Stimulated activated naive CD4-positive, alpha-beta T cell treated with Interleukin-2 at 50 U/mL for 16 hours (primary cell): ENCODE measurements around the gene CPED1.
"Not testable (repeated sequence)": the region's sequence is repeated elsewhere in the genome, so short reads cannot be mapped to it uniquely, and the experiment has no call there.

Source experiments
- DNase-seq: peaks from one replicate; lab custom pipeline; 2025; lab: John Stamatoyannopoulos, UW

Gene CPED1

GRCh38 chr7:120996988-120997345 lies 8.5 kb downstream of the CPED1 start:
- DNase-seq, result no peak

GRCh38 chr7:120997882-120998474 lies 9.5 kb downstream of the CPED1 start:
- DNase-seq, result no peak

GRCh38 chr7:120998520-120998919 lies 10.0 kb downstream of the CPED1 start:
- DNase-seq, result no peak

GRCh38 chr7:120998996-120999565 lies 10.6 kb downstream of the CPED1 start:
- no peak for DNase-seq

- no peak for DNase-seq
Observed at GRCh38 chr7:121000081-121000983, 11.8 kb downstream of the CPED1 start.

- DNase-seq, result no peak
Observed at GRCh38 chr7:121001234-121001906, 12.9 kb downstream of the CPED1 start.

- no peak for DNase-seq
Observed at GRCh38 chr7:121002048-121002756, 13.7 kb downstream of the CPED1 start.

- no peak for DNase-seq
Observed at GRCh38 chr7:121002757-121003200, 14.3 kb downstream of the CPED1 start.

GRCh38 chr7:121003986-121004685 lies 15.6 kb downstream of the CPED1 start:
- DNase-seq, result no peak

- DNase-seq, result not testable (repeated sequence)
Observed at GRCh38 chr7:121005058-121005457, 16.5 kb downstream of the CPED1 start.

- DNase-seq, result no peak
Observed at GRCh38 chr7:121005996-121006584, 17.6 kb downstream of the CPED1 start.

GRCh38 chr7:121006711-121007315 lies 18.3 kb downstream of the CPED1 start:
- DNase-seq, result no peak

- DNase-seq, result no peak
Observed at GRCh38 chr7:121008816-121009215, 20.3 kb downstream of the CPED1 start.

- DNase-seq, result no peak
Observed at GRCh38 chr7:121011401-121011800, 22.9 kb downstream of the CPED1 start.

GRCh38 chr7:121012170-121012874 lies 23.8 kb downstream of the CPED1 start:
- no peak for DNase-seq

- no peak for DNase-seq
Observed at GRCh38 chr7:121012919-121013318, 24.4 kb downstream of the CPED1 start.

GRCh38 chr7:121015560-121015959 lies 27.0 kb downstream of the CPED1 start:
- no peak for DNase-seq

GRCh38 chr7:121016966-121017365 lies 28.5 kb downstream of the CPED1 start:
- DNase-seq, result no peak

GRCh38 chr7:121017586-121017985 lies 29.1 kb downstream of the CPED1 start:
- DNase-seq, result no peak

- no peak for DNase-seq
Observed at GRCh38 chr7:121019018-121019417, 30.5 kb downstream of the CPED1 start.
